ENCODE measurements around the gene MLLT3. TPM values are rescaled to one million over a fixed set of nuclear protein-coding genes. Genes with fewer than 3 reads are reported as not detected.

Gene MLLT3
- total RNA-seq, 4 donors from 2014 or later = 2.1 to 30.4 (median 14.0) TPM

DNA sequence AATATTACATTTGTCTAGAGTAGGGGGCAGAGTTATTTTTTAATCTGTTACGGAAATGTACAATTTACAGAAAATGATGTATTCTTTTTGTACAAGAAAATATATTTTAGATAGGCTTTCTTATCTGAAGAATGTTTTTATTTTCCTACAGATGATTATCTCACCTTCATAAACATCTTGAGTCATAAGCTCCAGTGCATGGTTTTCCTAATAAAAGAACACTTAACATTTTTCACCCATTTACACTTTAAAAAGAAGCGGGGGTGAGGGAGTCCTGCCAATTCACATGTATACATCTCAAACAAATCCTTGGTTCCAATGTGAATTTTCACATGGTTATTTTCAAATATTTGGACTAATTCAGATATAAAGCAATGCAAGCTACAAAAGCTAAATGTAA, 85.0 kb downstream of the MLLT3 start:
- H3K9me3 ChIP-seq = peaks cover 0 to 3% of the 10 kb centered on the region in 2 donors
- H3K27ac ChIP-seq = no peak overlapping the region
- H3K36me3 ChIP-seq = no peaks in the 10 kb centered on the region
- no peak overlapping the region for H3K4me3 ChIP-seq
- H3K27me3 ChIP-seq = no peaks in the 10 kb centered on the region
- TF ChIP-seq POLR2A (IDR thresholded peaks at IDR 0.05) = no peak
- TF ChIP-seq, protein P1, sequence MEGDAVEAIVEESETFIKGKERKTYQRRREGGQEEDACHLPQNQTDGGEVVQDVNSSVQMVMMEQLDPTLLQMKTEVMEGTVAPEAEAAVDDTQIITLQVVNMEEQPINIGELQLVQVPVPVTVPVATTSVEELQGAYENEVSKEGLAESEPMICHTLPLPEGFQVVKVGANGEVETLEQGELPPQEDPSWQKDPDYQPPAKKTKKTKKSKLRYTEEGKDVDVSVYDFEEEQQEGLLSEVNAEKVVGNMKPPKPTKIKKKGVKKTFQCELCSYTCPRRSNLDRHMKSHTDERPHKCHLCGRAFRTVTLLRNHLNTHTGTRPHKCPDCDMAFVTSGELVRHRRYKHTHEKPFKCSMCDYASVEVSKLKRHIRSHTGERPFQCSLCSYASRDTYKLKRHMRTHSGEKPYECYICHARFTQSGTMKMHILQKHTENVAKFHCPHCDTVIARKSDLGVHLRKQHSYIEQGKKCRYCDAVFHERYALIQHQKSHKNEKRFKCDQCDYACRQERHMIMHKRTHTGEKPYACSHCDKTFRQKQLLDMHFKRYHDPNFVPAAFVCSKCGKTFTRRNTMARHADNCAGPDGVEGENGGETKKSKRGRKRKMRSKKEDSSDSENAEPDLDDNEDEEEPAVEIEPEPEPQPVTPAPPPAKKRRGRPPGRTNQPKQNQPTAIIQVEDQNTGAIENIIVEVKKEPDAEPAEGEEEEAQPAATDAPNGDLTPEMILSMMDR (IDR thresholded peaks at IDR 0.05) = no peak
- H3K4me1 ChIP-seq = peaks cover 0 to 4% of the 10 kb centered on the region in 2 donors
- DNase-seq = no peak
- intact Hi-C loops (cut with DNase I; ENCODE audit: low total_unique reads) = no loop called here

DNA sequence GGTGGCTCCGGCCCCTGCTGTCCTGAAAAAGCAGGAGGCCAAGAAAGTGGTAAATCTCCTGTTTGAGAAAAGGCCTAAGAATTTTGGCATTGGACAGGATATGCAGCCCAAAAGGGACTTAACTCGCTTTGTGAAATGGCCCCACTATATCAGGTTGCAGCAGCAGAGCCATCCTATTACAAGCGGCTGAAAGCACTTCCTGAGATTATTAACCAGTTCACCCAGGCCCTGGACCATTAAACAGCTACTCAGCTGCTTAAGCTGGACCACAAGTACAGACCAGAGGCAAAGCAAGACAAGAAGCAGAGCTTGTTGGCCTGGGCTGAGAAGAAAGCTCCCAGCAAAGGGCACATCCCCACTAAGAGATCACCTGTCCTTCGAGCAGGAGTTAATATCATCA, 89.7 kb downstream of the MLLT3 start:
- H3K27me3 ChIP-seq = no peaks in the 10 kb centered on the region
- no peaks in the 10 kb centered on the region for H3K4me1 ChIP-seq
- intact Hi-C loops (cut with DNase I; ENCODE audit: low total_unique reads) = no loop called here
- H3K9me3 ChIP-seq = no peaks in the 10 kb centered on the region
- H3K27ac ChIP-seq = no peak overlapping the region
- H3K4me3 ChIP-seq = no peak overlapping the region
- H3K36me3 ChIP-seq = no peaks in the 10 kb centered on the region
- no peak for TF ChIP-seq POLR2A (IDR thresholded peaks at IDR 0.05)
- TF ChIP-seq, protein P1 (IDR thresholded peaks at IDR 0.05) = no peak
- DNase-seq = no peak

DNA sequence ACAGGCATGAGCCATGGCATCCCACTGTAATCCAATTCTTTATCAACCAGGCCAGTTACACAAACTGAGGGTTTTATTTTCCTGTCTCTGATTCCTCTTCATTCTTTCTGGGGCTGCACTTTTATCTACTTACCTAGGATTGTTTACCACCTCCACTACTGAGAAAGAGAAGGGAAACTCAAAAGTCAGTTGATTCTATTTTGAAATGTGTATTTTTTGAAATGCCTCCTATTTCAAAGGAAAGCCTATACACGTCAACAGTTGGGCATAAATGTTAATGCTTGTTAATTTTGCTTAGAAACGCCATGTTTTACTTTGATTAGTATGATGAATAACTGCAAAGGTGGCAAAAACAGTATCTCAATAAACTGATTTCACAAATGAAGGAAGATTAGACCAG, 92.5 kb downstream of the MLLT3 start:
- no peaks in the 10 kb centered on the region for H3K27me3 ChIP-seq
- DNase-seq = no peak
- H3K9me3 ChIP-seq = no peaks in the 10 kb centered on the region
- no peak overlapping the region for H3K4me3 ChIP-seq
- H3K4me1 ChIP-seq = no peaks in the 10 kb centered on the region
- H3K36me3 ChIP-seq = no peaks in the 10 kb centered on the region
- intact Hi-C loops (cut with DNase I; ENCODE audit: low total_unique reads) = no loop called here
- H3K27ac ChIP-seq = no peak overlapping the region
- no peak for TF ChIP-seq POLR2A (IDR thresholded peaks at IDR 0.05)
- TF ChIP-seq, protein P1 (IDR thresholded peaks at IDR 0.05) = no peak

DNA sequence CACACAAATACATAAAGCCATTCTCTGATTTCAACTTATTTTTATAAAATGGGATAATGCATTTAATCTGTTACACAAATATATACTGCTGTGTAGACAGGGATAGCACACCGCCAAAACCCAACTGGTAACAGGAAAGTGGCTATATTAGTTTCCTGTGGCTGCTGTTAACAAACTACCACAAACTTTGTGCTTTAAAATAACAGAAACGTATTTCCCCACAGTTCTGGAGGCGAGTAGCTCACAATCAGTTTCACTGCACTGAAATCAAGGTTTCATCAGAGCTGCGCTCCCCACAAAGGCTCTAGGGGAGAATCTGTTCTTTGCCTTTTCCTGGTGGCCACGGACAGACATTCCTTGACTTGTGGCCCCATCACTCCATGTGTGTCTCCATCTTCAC, 94.0 kb downstream of the MLLT3 start:
- Histone ChIP-seq H3K4me3 (no peak overlapping the region), H3K9me3 (no peaks in the 10 kb centered on the region), H3K27me3 (no peaks in the 10 kb centered on the region), H3K27ac (no peak overlapping the region), H3K36me3 (no peaks in the 10 kb centered on the region), H3K4me1 (no peaks in the 10 kb centered on the region)
- no peak for TF ChIP-seq POLR2A (IDR thresholded peaks at IDR 0.05)
- no peak for DNase-seq
- intact Hi-C loops (cut with DNase I; ENCODE audit: low total_unique reads) = no loop called here

DNA sequence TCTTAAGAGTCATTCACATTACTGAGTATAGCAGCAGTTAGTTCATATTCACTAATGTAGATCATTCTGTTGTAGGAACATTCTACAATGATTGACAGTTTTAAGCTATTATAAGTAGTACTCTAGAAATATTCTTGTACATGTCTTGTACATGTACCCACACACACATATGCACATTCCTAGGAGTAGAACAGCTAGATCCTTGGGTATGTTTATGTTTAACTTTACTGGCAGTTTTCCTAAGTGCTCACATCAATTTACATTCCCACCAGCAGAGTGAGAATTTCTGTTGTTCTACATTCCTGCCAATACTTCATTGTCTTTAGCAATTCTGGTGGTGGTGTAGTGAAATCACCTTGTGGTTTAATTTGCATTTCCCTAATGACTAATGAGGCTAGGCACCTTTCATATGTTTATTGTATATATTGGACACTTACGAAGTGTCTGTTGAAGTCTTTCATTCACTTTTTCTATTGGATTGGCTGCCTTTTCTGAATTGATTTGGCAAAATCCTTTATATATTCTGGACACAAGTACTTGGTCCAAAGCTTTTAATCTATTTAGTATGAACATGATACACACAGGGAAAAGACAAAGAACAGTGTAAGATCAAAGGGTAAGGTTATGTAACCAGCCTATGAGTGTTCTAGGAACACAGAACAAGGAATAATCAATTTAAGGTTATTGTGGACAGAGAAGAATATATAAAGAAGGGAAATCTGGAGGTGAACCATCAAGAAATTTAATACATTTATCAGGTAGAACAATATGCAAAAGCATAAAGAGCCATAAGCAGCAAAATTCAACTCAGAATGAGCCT, 95.6 kb downstream of the MLLT3 start:
- H3K4me3 ChIP-seq = no peak overlapping the region
- intact Hi-C loops (cut with DNase I; ENCODE audit: low total_unique reads) = no loop called here

More for the DNA sequence above, 95.6 kb downstream of the MLLT3 start:
- no peak for DNase-seq
- H3K27ac ChIP-seq = no peak overlapping the region
- H3K27me3 ChIP-seq = no peaks in the 10 kb centered on the region
- no peaks in the 10 kb centered on the region for H3K4me1 ChIP-seq
- TF ChIP-seq, protein P1 (IDR thresholded peaks at IDR 0.05) = no peak
- TF ChIP-seq POLR2A (IDR thresholded peaks at IDR 0.05) = no peak
- H3K36me3 ChIP-seq = no peaks in the 10 kb centered on the region
- no peaks in the 10 kb centered on the region for H3K9me3 ChIP-seq

All from uterus (tissue), 4 donors.